HG02798 (cell line): ENCODE data around the gene PTPRN2.

Source experiments
- ATAC-seq: cut with Tn5 transposase; IDR thresholded peaks from one replicate; pipeline ENCODE4 v1.9.1; 2021; ENCODE audit warnings: mild to moderate bottlenecking; ENCODE audit not compliant: unreplicated experiment, poor library complexity

Gene PTPRN2

DNA sequence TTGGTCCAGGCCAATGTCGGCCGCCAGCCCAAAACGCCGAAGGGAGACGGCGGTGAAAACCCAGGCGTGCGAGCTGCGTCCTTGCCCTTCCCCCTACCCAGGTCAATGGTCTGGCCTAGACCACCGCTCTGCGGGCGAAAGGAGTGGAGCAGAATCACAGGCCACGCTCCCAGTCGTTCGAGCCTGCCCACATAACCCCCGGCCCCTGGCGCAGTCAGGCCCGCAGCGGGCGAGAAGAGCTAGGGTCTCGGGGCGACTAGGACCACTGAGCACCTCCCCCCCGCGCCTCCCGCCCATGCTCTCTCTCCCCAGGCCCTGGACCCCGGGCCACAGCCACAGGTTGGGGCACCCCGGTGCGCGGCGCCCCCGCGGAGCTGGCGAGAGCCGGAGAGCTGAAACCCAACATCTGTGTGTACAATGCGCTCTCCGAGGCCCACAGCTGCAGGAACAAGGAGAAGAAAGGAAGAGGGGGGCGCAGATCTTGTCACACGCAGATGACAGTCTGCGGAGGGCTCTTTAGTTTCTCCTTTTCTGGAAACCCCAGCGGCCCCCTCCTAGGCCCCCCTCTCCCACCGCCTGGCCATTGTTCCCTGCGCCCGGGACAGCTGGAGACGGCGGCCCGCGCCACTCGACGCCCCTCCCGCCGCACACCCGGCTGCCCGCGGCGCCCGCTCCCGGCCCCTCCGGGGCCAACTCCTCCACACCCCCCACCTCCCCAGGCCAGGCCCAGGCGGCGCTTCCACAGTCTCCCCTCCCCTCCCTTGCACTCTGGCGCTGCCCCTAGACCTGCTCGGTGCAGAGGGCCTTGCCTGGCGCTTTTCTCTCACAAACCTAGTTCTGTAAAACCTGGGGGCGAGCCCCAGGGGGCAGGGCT is 895.8 kb downstream of the PTPRN2 start:
- ATAC-seq, result no peak

DNA sequence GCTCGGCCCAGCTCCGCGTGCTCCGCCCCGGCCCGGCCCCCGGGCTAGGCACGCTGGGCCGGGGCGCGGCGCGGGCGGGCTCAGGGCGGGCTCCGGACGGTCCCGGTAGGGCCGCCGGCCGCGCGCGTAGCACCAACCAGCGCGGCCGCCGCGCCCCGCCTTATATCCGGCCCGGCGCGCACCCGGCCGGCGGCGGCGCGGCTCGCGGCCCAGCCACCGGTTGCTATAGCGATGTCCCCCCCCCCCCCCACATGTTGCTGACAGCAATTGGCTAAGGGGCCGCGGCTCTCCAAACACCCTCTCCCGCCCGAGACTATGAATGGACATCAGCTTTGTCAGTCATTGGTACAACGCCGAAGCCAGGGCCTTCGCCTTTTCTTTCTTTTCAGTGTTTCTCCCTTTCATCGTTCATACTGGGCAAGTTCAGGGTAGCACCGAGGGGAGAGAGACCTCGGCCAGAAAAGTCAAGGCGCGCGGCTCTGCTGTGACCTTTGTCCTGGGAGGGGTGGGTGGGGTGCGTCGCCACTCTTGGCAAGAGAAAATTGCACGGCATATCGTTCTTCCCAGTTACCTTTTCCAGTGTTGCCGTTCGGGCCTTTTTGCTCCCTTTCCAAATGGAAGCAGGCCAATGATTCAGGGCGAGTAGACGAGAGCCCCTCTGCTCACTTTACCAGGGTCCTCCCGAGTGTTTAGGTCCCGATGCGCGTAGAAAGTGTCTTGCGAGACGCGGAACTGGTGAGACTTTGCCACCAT is 896.6 kb downstream of the PTPRN2 start:
- no peak for ATAC-seq

DNA sequence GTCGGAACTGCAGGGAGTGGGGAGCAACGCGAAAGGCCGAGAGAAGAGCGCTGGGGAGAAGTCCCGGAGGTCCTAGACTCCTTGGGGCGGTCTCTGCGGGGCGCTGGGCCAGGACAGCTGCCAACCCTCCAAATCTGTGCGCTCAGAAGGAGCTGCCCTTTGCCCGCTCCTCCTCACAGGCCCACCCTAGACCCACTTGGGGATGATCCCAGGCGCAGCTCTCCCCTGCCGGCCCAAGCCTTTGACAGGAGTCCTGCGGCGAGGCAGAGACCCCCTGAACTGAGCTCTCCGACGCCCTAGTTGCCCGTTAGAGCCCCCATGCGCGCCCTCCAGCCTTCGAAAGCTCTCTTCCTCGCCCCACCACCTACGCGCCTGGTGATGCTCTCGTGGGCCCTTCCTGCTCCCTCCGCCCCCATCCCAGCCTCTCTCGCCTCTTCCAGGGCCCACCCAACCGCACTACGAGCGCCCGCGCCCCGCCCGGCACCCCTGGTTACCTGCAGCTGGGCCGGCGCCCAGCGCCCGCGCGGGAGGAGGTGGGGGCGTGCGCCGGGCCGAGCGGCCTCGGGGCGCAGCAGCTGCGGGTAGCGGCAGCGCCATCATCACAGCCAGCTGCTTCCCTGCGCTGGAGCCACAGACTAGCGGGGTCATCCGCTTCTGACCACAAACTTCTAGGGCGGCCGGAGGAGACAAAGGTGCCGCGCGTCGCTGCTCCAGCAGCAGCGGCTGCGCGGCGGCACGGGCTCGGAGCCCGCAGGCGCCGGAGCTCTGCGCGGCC is 897.4 kb downstream of the PTPRN2 start:
- no peak for ATAC-seq

DNA sequence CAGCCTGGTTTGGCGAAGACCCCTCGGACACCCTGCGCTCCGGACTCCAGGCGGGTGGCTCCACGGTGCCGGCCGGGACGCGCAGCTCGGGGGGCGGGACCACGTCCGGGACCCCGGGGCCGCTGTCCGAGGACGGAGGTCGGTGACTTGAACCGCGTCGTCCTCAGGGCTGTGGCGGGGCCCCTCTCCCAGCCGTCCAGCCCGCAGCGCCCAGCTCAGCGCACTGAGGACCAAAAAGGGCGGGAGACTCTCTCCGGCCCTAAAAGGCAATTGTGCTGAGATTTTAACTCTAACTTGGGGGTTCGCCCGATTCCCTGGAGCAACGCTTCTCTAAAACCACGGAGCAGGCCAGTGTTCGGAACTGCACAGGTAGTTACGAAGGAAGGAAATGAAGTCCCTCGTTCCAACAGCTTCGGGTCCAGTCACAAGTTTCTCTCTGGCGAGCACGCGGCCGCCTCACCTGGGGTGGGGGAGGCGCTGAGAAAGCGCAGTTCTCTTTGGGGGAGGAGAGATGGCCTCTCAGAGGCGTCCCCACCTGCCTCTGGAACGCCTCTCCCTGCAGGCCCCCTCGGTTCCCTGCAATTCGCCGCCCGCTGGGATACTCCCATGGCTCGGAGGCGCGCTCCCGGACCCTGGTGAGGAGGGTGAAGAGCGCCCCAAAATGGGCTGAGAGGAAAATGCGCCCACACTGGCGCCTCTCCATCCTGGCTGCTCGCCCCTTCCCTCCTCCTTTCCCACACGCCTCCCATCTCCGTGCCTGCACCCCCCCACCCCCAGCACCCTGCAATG is 898.2 kb downstream of the PTPRN2 start:
- no peak for ATAC-seq

DNA sequence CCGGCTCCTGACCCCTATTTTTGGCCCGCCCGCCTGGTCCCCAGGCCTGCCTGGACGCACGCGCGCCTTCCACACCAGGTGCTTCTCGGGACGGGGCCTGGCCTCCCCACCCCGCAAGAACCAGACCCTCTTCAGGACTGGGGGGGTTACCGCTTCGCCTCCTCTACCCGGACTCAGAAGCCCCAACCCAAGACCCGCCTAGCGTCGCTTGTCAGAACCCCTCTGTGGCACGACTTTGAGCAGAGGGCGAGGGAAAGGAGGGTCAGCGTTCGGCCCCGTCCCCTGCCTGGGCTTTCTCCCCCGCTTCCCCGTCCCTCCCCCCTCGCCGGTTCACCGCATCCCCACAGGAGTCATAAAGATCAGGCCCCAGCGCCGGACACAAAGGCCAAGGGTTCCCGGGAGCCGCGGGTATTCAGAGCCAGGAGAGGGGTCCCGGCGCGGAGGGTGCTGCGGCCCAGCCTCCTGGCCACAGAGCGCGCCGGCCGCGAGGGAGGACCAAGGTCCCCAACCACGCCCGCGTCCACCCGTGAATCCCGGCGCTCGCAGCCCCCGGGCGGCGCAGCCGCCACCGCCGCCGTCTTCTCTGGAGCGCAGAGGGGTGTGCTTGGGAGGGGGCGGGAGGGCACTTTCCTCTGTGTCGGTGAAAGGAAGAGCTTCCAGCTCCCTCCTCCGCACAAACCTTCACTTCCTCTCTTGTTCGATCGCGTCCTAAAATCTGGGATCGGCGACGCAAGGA is 898.9 kb downstream of the PTPRN2 start:
- ATAC-seq, result no peak

DNA sequence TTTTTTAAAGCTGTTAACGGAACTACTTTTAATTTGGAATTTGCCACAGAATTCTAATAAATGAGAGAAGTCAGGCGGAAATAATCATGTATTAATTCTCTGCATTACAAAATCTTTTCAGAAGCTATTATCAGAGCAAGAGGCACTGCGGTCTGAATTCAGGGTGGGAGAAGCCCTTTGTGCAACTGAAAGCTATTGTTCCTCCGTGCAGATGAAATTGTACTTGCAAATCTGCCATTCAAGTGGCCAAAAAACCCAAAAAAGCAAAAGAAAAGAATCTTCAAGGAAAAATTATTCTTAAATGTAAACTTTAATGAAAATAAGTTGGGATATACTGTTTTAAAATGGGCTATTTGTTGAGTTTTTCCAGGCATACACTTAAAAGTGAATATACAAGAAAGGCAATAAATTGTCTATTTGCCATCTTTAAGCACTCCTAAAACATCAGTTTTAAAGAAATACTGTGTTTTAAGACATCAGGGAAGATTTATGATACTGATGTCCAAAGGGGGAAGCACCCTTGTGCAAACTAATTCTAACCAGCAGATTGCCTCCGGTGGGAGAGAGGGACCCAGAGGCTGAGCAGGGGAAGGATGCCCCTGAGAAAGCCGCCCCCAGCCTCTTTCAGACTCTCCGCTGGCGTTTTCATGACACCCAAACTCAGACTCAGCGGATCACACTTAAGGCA is 899.6 kb downstream of the PTPRN2 start:
- ATAC-seq, result no peak

DNA sequence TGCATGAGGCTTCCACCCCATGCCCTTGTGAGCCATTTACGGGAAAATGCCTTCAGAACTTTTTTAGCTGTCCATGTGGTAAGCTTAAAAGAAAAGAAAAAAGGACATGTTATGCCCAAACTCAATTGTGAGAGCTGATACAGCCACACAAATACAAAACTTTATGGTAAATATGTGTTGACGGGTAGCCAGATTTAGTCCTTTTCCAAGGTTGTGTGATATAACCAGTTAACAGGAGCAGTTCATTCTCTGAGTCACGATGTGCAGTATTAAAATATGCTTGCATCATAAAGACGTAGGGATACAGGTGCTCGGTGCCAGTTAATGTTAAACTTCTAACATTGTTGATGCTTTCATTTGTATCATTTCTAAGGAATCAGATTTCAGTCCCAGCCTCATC is 900.5 kb downstream of the PTPRN2 start:
- ATAC-seq, result no peak

DNA sequence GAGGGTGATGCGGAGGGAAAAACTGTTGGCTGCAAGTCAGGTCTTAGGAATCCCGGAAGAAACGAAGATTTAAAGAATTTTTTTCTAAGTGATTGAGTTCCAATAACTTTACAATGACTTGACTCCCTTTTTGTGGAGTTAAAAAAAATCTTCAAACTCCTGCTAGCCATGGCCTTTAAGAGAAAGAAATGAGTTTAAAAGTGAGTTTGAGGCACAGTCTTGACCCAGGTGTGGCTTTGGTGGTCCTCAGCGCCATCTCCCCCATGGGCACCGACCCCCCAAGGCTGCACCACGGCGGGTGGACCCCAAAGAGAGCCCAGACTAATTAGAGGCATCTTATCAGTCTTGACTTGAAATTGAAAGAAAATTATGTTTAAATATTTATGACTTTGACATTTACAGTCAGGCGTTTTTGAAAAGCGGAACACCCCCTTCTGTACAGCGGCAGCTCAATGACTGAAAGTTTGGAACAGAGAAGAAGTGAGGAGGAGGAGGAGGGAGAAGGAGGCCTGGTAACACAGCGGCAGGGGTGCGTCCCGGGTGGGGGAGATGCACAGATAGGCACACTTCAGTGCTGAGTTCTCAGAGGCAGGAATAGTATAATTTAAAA is 901.2 kb downstream of the PTPRN2 start:
- no peak for ATAC-seq

DNA sequence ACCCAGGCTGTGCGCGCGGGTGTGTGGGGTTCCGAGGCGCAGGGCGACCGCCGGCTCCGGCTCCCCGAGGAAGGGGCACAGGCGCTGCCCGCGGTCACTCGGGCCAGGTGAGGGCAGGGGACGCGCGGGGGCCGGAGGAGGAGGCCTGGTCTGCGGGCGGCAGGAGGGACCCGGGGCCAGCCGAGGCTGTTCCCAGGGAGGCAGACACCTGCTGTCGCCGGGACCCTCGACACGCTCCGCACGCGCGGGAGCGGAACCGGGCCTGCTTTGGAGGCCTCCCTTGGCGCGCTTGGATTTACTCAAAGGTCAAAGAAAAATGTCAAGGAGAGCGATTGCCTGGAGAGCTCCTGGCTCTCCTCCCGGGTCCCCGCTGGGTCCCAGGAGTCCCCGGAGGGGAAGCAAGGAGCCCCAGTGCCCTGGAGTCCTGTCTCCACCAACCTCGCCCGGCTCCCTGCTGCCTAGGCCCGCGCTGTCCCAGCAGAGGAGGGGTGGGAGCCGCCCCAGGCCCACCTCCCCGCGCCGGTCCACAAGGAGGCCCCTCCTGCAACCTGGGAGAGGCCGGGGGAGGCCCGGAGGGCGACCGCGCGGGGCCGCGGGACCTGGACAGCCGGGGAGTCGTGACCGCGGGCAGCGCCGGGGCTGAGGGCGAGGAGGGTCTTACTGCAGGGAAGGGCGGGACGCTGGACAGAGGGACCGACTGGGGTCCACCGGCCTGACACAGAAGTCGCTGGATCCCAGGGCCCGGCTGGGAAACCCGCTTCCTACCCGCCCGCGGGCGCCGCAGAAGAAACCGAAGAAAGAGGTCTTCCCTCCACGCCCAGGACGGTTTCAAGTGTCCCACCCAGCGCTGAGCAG is 902.0 kb downstream of the PTPRN2 start:
- ATAC-seq, result no peak

DNA sequence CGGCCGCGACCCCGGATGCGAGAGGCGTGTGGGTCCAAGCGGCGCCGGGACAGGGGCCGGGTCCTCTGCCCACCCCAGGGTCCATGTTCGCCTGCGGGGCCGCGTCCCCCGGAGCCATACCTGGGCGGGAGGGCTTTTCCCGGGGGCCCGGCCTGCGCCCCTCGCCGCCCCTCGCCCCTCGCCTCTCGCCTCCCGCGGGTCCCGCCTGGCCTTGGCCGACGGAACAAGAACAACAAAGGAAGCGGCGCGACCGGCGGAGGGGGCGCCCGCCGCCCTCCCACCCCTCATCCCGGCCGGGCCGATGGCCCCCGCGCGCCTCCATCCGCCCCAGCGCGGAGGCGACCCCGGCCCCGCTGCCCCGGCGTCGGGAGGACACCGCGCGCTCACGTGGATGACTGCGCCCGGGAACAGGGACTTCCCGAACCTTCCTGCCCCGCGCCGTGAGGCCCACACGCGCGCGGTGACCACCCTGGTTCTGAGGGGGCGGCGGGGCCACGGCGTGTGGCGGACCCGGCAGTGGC is 902.7 kb downstream of the PTPRN2 start:
- no peak for ATAC-seq

DNA sequence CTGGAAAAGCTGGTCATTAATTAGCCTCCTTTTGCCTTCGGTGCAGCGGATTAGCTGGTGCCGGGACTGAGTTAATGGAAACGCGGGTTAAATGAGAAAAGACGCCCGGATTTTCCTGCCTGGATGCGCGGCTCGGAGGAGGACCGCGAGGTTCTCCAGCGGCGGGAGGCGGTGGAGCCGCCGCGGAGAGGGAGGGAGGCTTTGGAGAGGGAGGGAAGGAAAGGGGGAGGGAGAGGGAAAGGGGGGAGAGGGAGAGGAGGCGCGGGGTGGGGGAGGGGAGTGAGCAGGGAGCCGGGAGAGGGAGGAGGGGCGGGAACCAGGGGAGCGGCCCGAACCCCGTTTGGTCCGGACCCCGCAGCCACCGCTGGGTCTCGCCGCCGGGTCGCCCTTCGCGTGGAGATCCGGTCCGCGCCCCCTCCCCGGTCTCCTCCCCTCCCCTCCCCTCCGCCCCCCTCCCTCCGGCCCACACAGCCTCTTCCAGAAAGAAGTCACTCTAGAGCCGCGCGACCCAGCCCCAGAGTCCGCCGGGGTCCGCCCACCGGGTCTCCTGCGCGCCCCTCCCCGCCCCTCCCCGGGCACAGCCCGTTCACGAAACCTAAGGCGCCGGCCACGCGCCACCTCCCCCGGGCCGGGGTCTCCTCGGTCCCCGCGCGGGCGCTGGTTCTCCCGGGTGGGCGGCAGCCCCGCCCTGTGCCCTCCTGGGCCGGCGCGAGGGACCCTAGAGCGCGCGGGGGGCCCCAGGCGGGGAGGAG is 903.3 kb downstream of the PTPRN2 start:
- ATAC-seq, result no peak

DNA sequence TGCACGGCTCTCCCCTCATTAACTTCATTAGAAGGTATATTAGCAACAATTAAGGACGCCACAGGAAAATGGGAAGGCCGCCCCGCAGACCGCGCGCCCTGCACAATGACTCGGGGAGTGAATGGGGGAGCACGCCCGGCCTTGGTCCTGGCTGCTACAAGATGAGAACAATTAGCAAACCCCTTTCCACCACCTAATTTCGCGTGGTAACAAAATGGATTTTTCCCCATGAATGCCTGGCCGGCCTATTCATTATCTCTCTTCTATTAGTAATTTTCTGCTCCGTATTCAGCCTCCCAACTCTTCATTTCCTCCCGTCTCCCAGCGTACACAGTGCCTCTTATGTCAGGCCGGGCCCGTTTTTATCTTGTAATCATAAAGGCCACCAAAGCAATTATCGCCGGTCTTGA is 903.9 kb downstream of the PTPRN2 start:
- no peak for ATAC-seq

DNA sequence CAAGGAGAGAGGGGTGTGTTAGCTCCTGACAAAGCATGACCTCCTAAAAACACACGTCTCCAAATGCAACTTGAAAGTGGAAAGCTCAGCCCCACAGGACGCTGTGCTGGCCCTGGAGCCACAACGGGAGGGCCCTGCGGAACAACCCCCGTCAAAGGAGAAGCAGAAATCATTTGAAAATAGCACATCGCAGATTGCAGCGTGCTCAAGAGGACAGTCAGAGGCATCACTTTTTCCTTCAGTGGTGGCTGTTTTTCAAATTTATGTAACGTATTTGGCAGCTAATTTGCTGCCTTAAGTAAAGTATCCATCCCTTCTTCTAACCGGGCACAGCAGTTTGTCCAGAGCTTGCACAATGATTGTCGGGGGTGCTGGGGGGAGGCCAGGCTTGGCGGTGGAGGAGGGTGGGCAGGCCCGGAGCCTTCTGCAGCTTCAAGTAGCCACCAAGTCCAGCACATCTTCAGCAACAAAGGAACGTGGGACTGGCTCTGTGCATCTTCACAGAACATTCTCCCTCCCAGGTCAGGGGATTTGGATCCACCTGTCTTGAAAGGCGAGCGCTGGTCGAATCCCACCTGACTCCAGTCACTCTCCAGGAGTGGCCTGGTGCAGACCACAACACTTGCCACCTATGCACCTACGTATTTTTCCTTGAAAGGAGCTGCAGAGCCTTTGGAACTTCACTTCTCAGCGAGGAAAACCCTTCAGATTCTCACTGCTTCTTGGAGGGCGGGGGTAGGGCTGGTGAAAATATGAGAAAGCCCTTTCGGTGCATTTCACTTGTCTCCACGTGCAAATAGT is 904.5 kb downstream of the PTPRN2 start:
- no peak for ATAC-seq

DNA sequence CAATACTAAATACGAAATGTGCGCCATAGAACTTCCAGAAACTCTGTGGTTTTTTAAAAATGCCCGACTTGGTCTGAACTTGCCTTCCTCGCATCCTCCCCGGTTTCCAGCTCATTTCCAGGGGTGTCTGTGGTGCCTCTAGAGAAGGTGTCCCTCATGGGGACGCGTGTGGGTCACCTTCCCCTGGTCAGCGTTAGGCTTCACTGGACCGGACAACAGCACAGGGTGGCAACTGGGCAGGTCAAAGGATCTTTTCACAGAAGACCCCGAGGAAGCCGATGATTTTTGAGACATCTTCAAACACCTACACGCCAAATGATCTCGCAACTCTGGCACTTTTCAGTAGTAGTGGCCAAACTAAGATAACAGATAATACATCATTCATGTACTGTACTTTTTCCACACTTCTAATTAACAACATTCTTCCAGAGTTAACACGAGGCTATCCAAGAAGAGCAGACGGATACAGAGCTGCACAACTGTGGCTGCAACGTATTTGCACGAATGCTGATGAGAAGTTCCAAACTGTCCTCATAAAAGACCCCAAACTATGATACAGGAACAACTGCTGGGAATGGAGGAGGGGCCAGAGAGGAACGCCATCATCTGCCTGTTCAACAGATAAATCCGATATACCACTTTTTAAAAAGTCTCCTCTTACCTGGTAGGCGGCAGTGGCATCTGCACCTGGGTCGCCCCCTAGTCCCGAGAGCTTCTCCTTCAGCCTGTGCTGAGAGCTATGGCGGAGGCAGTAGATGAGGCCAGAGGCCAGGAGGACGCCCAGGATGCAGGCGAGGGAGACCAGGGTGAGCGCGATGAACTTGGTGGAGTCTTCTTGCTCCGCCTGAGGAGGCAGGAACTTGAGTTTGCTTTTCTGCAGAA is 905.3 kb downstream of the PTPRN2 start:
- ATAC-seq, result no peak

DNA sequence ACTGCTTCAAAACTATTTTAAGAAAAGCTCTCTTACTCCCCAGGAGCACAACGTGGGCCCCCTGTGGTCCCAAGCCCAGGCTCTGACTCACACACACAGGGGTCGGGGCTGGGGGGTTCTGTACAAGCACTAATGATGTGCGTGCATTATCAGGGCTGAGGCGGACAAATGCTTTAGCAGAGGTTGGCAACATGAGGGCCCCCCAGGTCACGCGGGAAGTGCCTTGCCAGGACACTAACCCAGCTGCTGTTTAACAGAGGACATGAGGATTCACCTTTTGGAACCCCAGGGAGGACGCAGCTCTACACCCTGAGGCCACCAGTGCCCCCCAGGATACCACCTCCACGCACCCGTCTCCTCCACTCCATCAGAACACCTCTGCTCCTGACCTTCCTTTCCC is 908.0 kb downstream of the PTPRN2 start:
- no peak for ATAC-seq
